Activated CD4-positive, alpha-beta T cell treated with anti-CD3 and anti-CD28 coated beads, Interleukin-2, Interleukin-6, amounts not matched to agents 100 ng/mL and 50 ng/mL, durations not matched to agents 16 hours and 8 hours (primary cell): ENCODE measurements around the gene COA8.

Experiments
- DNase-seq: peaks from one replicate; pipeline ENCODE4 v3.0.0-alpha.2; 2020

Gene COA8

DNA sequence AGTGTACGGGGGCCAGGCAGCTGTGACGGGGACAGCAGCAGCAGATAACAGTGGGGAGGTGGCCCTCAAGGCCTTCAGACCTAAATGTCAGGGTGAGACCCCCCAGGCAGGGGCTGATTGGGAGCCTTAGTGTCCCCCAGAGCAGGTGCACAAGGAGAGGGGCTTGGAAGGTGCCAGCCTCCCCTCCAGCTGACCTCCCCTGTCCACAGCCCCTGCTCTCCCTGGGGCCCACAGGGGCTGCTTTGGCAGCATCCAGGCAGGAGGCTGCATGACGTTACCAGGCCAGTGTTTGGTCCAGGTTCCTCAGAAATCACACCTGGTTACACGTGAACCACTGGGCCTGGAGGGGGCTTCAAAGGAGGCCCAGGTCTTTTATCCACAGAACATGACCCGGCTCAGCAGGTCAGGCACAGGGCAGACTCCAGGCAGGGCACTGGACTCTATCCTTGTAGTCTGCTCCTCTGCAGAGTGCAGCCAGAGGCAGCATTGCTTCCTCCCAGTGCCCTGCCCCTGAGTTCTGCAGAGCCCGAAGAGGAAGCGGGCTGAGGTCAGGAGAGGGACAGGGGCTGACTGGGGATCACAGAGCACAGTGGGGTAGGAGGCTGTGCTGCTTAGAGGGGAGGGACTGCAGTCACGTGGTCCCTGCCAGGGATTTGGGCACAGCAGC, 36.4 kb upstream of the COA8 start:
- DNase-seq = no peak

DNA sequence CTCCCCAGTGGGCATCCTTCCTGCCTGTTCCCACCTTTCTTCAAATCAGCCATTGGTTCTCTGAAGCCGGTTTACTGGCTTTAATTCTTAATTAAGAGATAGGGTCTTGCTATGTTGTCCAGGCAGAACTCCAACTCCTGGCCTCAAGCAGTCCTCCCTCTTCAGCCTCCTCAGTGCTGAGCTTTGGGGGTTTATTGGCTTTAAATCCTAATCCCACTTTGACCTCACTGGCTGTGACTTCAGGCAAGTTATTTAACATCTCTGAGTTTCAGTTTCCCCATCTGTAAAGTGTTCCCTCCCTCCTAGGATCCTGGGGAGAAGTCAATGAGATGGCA, 35.9 kb upstream of the COA8 start:
- no peak for DNase-seq

DNA sequence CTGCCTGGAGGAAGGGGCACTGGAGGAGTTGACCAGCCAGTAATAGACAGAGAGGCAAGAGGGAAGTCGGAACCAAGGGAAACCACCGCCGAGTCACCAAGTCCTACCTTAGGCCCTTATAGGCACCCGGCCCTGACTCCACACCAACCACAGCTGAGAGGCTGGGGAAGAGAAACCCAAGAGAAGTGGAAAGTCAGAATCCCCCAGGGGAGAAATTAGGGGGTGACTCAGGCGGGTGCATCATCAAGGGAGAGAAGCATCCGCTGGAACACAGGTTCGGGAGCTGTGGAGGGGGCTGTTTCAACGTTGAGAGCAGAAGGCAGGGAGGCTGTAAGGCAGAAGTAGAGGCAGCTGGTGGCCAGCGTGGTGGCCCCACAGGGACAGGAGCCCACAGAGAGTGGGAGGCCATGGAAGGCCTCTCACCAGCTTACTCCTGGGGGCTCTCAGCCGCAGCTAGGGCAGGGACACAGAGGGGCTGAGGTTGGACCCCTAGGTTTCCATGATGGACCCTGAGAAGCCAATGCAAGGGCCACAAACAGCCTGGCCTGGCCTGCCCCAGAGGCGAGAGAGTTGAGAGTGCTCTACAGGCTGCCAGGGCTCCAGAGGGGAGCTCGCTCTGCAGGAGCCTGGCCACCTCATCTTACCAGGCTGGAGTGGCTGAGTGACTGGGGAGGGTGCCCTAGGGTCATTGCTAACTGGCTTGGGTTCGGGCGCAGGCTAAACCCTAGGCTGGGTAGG, 35.2 kb upstream of the COA8 start:
- DNase-seq = no peak

DNA sequence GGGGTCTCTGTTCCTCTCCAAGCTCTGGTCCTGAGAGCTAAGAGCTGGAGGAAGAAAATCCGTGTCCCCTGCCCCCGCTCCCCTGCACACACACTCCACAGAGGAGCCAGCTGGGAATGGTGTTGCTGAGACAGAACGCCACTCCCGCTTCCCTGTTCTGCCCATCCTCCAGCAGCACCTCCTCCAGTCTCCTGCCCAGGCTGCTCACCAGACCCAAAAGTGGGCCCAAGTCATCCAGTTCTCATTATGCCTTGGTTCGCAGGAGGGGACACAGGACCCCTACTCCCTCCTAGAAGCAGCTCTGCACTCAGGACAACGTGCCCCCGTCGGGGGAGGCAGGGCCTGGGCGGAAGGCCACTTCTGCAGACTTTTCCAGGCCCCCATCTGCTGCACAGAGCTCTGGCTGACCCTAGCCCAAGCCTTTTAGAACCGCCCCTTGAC, 34.6 kb upstream of the COA8 start:
- DNase-seq = no peak

DNA sequence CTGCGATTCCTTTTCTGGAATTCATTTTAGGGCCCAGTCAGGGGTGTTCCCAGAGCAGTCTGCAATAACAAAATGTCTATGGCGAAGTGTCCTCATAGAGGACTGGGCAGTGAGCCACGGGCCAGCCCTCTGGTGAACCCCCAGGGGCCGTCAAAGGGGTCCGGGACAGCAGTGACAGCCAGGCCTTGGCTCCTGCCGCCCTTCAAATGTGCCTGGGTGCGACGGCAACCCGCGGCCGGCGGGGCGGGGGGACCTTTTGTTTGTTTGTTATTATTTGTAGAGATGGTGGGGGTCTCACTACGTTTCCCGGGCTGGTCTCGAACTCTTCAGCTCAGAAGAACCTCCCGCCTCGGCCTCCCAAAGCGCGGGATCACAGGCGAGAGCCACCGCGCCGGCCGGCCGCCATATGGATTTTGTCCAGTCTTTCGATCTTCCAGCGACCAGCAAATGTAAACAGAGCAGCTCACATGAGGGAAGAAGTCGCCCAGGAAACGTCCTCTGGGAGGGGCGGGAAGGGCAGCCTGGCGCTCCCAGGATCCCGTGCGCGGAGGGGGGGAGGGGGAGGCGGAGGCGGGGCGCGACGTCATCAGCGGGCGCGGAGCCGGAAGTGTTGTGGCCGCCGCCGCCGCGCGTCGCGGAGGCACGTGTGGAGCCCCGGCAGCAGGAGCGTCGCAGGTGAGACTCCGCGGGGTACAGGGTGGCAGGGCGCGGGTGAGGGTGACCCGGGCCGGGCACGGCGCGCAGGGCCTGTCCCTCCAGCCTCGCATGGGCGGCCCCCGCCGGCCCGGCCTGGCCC, 34.0 kb upstream of the COA8 start, which contains the start of gene TRMT61A:
TSS of gene TRMT61A (plus strand) at position 610 of the 796 bp plus-strand sequence. CDS start 783 bp downstream, outside the sequence.
- peak; percentile 83 for DNase-seq

DNA sequence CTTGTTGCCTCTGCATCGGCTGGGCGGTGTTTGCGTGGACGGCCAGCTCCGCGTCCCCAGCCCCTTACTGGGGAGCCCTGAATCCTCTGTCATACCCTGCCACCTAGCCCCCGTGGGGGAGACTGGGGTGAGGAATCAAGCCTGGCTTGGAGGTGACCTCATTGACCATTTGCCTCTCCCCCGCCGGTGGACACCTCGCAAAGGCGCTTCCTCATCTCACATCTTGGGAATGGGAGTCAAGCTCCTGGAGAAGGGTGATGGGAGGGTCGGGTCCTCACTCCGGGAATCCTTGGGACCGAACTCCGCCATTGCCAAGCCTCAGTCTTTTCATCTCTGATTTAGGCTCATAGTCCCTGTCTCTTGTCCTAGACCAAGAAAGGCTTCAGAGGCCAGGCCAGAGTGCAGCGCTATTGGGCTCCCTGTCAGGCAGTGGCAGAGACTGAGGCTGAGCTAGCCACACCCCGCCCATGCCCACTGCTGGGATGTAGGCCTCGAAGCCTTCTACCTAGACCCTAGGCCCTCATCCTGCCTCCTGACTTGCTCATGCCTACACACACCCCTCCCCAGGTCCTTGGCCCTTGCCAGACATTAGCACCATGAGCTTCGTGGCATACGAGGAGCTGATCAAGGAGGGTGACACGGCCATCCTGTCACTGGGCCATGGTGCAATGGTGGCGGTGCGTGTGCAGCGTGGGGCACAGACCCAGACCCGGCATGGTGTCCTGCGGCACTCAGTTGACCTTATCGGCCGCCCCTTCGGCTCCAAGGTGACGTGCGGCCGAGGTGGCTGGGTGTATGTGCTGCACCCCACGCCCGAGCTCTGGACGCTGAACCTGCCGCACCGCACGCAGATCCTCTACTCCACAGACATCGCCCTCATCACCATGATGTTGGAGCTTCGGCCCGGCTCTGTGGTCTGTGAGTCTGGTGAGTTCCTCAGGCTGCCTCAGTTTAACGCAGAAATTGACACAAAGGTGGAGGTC, 33.1 kb upstream of the COA8 start:
- no peak for DNase-seq

DNA sequence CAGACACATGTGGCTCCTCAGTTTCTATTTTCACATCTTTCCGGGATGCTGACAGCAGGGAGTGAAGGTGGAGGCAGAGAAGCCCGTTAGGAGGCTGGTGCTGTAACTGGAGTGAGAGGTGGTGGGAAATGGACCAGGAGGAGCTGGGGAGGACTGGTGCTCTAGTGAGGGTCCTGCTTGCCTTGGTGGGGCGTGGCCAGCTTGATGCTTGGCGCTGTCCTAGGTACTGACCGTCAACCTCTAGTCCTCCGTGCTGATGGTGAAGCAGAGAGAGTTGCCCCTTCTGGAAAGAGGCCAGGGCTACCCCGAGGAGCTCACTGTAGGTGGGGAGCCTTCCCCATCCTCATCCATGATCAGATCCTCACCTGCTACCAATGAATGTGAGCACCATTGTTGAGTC, 32.4 kb upstream of the COA8 start:
- DNase-seq = no peak

DNA sequence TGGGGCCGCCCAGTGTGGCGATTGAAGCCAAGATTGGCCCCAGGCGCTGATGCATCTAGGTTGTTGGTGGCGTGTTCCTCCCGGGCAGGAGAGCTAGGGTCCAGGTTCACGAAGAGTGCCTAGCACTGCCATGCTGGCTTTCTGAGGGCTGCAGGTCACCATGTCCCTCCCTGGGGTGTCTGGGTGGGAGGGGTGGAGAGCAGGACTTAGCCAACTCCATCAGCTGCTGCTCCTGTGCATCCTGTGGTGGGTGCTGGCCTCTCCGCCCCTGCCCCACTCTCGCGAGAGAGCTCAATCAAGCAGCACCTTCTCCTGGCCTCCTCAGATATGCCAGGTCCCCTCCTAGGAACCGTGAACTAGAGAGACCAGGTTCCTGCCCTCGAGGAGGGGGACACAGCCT, 31.9 kb upstream of the COA8 start:
- DNase-seq = no peak

DNA sequence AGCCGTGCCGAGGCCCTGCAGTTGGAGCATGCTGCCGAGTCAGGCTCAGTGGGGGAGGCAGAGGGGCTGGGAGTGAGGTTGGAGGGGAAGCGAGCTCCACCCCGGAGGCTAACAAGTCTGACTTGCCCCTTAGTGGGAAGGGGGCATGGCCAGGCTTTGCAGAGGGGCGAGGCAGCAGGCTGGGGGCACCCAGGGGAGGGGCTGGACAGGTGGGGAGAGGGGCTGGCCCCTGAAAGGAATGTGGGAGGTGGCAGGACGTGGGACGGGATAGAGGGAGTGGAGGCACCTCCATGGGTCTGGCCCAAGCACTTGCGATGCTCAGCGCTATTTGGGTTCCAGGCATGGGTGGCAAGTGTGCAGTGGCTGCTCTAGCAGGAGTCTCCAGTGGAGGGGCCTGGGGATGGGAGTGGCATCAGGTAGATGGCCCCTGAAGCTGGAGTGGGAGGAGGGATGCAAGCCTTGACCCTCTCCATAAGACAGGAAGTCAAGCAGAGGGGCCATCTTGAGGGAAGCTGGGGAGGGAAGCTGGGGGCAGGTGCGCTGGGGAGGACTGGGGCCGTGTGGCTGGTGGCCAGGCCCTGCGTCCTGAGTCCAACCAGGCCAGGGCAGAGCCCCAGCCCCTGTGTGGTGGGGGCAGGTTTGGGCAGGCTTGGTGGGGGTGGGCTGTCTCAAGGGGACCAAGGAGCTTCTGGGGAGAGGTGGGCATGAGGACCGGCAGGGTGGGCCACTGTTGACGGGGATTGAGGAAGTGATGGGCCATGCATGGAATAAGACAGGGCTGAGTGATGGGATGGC, 31.1 kb upstream of the COA8 start:
- DNase-seq = no peak

DNA sequence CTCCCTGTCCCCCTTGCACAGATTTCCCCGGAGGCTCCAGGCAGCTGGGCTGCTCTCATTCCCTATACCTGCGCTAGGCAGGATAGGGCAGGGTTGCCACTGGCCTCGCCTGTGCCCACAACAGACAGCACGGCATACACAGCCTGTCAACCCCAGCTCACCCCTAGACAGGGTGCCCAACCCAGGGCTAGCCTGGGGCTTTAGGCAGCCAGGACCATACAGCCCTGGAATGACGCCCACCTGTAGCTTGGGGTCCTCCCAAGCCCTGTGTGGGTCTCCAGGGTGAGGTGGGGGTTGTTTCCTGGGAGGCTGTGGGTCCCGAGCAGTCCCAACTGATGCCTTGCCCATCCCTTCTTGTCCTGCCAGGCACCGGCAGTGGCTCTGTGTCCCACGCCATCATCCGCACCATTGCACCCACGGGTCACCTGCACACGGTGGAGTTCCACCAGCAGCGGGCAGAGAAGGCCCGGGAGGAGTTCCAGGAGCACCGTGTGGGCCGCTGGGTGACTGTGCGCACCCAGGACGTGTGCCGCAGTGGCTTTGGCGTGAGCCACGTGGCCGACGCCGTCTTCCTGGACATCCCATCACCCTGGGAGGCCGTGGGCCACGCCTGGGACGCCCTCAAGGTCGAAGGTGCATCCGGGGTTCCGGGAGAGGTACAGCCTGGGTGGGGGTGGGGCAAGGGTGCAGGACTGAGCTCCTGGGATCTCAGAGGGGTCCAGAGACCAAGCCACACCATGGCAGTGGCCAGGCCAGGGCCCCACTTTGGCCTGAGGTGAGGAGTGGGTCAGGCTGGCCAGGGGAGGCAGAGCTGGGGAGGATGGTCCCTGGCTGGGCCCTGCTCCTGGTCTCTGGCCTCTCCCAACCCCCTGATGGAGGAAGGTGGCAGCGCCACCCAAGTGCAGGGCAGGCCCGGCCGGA, 30.3 kb upstream of the COA8 start:
- no peak for DNase-seq

DNA sequence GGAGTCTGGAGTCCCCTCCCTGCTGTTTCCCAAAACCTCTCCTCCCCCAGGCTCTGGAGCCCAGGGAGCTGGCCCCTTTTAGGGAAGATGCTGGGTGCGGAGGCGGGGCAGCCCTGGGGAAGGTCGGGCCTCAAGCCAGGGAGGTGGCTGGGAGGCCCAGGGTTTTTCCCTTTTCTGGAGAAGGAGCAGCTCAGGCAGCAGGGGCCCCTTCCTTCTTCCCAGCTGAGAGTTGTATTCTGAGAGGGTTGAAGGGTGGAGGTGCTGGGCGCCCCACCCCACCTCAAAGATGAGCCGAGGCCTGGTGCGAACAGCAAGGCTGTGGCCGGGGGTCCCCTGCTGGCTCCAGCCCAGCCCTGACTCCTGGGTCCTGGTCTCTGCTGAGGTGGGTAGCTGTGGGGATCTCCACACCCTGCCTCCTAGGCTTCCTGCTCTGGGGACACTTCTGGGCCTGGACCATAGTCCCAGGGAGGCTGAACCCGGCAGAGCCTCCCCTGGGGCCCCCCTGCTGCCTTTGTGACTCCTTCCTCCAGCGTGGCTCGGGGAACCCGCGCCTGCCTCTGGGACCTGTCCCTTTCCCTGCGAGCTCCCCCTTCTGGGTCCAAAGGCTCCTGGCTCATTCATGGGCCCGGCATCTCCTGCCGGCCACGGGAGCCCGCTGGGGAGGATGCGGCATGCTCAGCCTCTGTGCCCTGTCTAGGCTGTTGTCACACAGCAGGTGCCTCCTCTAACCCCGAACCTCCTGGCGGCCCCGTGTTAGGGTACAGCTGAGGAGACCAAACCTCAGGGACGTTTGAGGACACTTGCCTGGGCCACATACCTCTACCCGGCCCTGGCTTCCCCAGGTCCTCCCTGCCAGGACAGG, 29.4 kb upstream of the COA8 start:
- no peak for DNase-seq

DNA sequence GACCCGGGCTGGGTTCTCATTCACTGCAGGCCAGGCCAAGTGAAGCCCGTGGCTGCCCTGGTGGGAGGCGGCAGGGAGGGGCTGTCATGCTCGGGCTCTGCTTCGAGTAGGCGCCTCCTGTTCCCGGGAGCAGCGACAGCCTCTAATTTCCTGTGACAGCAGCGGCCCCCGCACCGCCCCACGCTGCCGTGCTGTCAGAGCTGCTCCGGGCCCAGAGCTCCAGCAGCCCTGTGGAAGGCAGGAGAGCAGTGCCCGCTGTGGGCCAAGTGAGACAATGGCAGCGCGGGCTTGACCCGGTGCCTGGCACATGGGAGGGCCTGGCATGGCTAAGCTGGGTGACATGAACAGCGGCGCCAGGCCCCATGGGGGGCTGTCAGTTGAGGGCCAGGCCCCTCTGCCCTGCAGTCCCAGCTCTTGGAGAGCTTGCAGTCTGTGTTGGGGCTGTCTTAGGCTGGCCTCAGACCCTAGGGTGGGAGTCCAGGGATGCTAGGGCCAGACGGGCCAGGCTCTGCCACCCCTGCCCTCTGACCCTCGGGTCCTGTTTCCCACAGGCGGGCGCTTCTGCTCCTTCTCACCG, 28.7 kb upstream of the COA8 start:
- no peak for DNase-seq

DNA sequence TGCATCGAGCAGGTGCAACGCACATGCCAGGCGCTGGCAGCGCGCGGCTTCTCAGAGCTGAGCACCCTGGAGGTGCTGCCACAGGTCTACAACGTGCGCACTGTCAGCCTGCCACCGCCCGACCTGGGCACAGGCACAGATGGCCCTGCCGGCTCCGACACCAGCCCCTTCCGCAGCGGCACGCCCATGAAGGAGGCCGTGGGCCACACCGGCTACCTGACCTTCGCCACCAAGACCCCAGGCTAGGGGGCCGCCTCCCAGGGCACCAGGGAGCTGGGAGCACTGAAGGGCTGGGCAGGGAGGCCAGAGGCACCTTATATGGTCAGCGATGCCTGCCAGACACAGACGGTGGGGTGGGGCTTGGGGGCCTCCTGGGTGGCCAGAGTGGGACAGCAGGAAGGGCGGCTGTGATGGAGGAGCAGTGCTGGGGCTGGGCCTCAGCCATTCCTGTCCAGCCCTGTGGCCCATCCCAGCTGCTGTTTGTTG, 28.1 kb upstream of the COA8 start:
- no peak for DNase-seq

DNA sequence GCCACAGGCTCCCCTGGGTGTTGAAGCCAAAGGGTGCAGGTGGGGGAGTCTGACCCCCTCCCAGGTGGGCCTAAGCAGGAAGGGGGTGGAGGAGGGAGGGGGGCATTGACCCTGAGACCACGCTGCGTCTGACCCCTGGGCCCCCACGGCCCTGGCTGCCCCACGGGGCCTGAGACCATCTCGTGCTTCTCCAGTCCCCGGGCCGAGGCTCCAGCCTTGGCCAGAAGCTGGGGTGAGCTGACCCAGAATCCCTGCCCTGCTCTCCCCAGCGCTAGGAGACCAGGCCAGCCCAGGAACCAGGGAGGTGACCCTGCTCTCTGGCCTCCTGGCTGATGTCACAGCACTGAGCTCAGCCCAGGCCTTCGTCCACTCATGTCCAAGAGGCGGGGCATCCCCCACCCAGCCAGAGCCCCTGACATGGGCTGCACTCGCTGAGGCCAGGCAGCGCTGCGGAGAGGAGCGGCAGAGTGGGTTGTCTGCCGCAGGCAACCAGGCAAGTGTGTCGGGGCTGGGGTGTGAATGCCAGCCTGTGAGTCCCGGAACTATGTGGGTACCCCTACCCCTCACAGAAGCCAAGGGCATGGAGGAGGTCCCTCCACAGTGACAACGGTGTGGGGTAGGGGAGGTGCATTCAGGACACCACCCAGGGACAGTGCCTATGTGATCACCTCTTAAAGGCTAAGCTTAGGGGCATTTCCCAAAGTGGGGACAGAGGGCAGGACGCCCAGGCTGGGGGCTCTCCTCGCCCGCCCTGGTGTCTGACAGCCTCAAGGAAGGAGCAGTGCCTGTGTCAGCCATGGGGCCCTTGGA, 27.5 kb upstream of the COA8 start:
- no peak for DNase-seq

DNA sequence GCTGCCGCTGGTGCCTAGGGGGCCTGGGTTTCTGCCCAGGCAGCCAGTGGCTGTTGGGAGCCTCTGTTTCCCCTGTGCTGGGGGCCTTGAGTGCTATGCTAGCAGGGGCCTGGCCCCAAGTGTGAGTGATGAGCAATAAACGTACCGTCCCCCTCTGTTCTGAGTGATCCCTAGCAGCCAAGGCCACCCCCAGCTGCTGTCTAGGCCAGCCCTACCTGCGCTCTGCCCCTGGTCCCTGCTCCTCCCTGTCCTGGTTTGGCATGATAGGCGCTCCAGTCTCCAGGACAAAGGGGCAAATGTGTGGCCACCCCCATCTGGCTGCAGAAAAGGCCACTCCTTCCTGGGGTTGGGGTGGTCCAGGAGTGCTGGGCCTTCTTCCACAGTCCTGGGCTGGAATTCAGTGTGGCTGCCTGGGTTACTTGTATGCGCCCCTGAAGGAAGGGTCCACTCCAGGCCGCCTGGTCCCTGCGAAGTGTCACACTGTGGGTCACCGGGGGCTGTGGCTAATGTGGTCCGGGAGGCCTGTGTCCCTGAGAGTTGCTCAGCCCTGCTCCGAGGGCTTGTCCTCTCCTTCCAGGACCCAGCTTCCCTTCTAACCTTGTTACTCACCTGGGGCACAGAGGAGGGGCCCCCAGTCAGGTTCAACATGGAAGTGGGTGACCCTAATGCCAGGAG, 26.7 kb upstream of the COA8 start:
- no peak for DNase-seq

DNA sequence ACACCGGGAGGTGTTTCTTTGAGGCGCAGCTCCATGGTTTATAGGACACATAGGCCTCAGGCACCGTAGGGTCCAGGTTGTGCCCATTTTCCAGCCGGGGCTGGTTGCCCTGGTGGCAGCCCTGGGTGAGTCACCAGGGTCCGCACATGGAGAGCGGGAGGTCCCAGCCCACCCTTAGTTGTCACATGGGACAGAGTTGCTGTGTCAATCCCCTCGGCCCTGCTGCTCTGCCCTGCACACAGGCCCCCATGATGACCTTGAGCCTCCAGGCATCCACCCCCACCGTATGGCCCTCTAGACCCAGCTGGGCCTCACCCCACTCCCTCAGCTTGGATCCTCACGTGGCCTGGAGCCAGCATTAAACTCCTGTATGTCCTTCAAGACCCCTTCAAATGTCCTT, 26.1 kb upstream of the COA8 start:
- DNase-seq = no peak

DNA sequence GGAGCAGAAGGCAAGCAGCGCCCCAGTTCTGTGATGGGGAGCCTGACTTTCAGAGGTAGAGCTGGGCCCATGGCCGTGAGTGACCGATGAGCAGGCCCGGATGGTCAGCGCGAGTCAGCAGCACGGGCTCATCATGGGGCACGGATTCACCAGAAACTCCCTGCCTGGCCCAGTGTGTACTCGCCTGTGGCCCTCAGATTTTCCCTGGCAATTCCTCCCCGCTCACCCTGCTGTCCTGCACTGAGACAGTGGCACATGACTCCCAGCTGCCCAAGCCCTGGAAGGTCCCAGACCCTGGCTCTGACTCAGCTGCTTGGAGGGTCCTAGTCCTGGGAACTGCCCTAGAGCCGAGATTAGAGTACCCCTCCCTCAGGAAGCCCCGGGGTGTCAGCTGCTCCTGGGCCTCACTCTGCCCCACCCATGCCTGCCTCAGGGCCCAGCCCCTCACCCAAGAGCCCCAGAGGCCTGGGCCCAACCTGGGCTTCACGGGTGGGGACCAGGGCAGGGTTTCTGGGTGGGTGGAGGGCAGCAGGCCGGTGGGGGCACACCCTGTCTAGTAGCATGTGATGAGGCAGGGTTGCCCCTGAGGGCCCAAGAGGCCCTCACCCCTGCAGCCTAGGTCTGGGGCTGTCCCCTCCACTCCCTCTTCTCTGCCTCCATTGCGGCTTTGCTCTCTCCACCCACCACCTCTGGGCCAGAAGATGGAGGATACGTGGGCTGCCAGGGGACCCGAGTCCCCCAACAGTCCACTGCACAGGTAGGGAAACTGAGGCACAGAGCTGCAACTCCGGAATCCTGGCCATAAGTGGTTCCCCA, 25.4 kb upstream of the COA8 start:
- no peak for DNase-seq
